Stimulated activated CD4-positive, alpha-beta T cell treated with anti-CD3 and anti-CD28 coated beads, Interleukin-4, amount 100 ng/mL, for 1 hour (primary cell): ENCODE data around the gene PDE4A.

Experiments used
- DNase-seq: peaks from one replicate; pipeline ENCODE4 v3.0.0-alpha.2; 2020

PDE4A gene

DNA sequence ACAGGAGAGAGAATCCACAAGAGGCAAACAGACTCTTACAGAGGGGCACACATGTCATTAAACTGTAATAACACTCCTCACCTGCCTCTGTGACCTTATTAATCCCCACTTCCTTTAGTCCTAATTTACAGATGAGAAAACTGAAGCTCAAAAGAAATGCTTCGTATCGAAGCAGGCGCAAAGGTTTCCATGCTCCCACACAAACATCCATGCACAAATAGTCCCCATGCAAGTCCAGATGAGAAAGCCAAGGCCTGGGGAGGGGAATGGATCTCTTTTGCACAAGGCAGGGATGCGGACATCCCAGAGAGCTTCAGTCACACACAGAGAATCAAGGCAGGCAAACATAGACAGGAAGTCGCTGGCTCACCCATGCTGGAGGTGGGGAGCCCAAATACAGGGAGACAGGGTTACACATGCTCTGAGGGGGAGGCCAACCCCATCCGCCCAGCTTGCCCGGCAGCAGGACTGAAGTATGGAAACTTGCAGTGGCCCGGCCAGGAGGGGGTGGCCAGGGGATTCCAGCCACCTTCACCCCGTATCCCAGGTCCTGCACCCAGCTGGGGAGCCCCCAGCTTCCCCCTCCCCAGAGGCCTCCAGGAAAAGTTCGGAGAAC lies 96.4 kb downstream of the PDE4A start:
- no peak for DNase-seq

DNA sequence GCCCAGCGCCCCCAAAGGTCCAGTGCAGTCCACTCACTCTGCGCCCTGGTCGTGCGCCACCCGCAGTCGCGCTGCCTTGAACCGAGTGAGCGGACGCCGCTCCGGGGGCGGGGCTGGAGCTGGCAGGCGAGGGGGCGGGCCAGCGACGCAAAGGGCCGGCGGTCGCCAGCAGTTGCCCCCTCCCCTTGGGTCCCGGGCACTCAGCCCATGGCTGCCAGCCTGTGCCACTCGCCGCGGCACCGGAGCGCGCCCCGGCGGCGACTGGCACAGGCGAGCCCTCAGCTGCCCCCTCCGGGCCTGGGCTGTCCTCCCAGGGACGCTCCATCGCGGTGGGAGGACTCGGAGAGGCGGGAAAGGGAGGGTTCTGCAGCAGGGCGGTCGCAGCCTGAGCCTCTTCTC lies 97.0 kb downstream of the PDE4A start, which contains the start of gene S1PR5:
Gene S1PR5, minus strand, starts transcription at position 87 of the 399 bp plus-strand sequence. CDS start 2,436 bp downstream, outside the sequence.
- no peak for DNase-seq

DNA sequence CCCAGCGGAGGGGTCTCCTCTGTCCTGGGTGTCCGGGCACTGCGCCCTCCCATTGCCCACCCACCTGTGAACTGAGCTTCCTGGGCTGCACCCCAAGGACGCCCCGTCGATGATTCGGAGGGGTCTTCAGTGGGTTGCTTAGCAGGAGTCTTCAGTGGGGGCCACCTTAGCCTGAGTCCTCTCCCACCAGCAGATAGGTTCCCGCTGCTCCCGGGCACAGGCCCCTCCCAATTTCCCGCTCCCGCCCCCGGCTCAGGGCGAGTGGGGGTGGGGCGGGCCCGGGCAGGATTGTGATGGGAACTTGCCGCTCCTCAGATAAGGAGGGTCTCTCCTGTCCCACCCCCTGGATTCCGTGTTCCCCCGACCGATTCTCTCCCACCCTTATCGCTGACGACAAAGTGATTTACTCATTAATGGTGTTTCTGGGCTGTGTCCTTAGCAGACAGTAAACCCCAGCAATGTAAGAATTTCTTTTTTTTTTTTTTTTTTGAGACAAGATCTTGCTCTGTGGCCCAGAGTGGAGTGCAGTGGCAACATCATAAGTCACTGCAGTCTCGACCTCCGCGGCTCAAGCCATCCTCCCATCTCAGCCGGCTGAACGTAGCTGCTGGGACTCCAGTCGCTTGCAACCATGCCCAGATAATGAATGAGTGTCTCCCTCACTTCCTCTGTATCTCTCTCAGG lies 97.6 kb downstream of the PDE4A start:
- no peak for DNase-seq

DNA sequence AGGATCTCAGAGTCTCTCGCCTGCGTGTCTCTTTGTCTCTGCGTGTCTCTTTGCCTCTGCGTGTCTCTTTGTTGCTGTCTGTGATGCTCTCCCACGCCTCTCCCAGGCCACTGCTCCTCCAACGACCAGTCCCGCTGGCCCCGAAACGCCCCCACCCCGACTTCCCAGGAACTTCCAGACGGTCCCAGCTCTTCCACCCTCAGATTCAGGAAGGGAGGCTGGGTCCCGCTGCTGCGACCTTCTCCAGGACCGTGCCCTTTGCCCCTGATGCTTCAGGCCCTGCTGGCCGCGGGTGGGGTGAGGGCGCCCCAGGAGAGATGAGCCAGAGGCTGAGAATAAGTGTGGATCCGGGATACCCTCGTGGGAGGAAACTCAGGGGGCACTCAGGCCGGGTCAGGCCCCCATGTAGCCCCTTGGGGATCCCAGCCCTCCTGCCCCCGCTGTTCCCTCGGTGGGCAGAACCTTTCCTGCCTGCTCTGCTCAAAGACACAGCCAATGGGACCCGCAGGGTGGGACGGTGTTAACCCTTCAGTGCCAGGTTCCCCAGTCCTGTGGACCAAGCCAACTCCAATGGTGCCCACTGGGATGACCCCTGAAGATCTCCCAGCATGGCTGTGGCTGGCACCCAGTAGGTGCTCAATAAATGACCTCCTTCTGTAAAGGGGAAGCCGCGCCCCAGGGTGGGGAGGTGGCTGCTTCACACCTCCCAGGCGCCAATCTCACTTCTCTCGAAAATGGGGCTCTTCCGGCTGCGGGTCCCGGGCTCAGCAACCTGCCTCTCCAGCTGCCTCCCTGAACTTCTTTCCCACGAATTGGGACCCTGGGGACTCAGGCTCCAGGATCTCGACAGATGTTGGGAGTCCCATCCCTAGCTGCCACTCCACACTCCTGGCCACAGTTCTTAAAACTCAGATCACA lies 98.4 kb downstream of the PDE4A start:
- no peak for DNase-seq
